ENCODE results near the gene TSPAN18. TPM values are rescaled to one million over a fixed set of nuclear protein-coding genes. Genes with fewer than 3 reads are reported as not detected.
"Not testable (repeated sequence)": the region's sequence is repeated elsewhere in the genome, so short reads cannot be mapped to it uniquely, and the experiment has no call there.

Gene TSPAN18
- total RNA-seq, 2 donors from 2014 or later, result 3.4 to 13.4 TPM

GRCh38 chr11:44870181-44870580 is 143.4 kb downstream of the TSPAN18 start:
- Histone ChIP-seq H3K27ac (no peak overlapping the region), H3K27me3 (no peaks in the 10 kb centered on the region), H3K4me1 (no peaks in the 10 kb centered on the region), H3K4me3 (no peak overlapping the region), H3K9ac (ENCODE audit: low read depth in 2 of 2, low read length in 2 of 2) (no peak overlapping the region), H3K9me3 (no peaks in the 10 kb centered on the region), H3K36me3 (no peaks in the 10 kb centered on the region)
- no peak for DNase-seq
- TF ChIP-seq, protein P1, sequence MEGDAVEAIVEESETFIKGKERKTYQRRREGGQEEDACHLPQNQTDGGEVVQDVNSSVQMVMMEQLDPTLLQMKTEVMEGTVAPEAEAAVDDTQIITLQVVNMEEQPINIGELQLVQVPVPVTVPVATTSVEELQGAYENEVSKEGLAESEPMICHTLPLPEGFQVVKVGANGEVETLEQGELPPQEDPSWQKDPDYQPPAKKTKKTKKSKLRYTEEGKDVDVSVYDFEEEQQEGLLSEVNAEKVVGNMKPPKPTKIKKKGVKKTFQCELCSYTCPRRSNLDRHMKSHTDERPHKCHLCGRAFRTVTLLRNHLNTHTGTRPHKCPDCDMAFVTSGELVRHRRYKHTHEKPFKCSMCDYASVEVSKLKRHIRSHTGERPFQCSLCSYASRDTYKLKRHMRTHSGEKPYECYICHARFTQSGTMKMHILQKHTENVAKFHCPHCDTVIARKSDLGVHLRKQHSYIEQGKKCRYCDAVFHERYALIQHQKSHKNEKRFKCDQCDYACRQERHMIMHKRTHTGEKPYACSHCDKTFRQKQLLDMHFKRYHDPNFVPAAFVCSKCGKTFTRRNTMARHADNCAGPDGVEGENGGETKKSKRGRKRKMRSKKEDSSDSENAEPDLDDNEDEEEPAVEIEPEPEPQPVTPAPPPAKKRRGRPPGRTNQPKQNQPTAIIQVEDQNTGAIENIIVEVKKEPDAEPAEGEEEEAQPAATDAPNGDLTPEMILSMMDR (IDR thresholded peaks at IDR 0.05), result no peak
- intact Hi-C loops (cut with DNase I), result no loop called here

GRCh38 chr11:44870615-44871176 is 143.9 kb downstream of the TSPAN18 start:
- H3K36me3 ChIP-seq, result no peaks in the 10 kb centered on the region
- H3K27ac ChIP-seq, result no peak overlapping the region
- no peak for DNase-seq
- H3K9me3 ChIP-seq, result no peaks in the 10 kb centered on the region
- TF ChIP-seq, protein P1 (IDR thresholded peaks at IDR 0.05), result no peak
- H3K9ac ChIP-seq (ENCODE audit: low read depth in 2 of 2, low read length in 2 of 2), result no peak overlapping the region
- H3K4me1 ChIP-seq, result no peaks in the 10 kb centered on the region
- no peaks in the 10 kb centered on the region for H3K27me3 ChIP-seq
- intact Hi-C loops (cut with DNase I), result no loop called here
- H3K4me3 ChIP-seq, result no peak overlapping the region

GRCh38 chr11:44871682-44872081 is 144.9 kb downstream of the TSPAN18 start:
- DNase-seq; H3K4me1 ChIP-seq; H3K36me3 ChIP-seq; H3K27ac ChIP-seq; H3K9ac ChIP-seq (ENCODE audit: low read depth in 2 of 2, low read length in 2 of 2); H3K27me3 ChIP-seq; H3K4me3 ChIP-seq; intact Hi-C loops (cut with DNase I); H3K9me3 ChIP-seq: not testable (repeated sequence)

- Histone ChIP-seq H3K27ac (no peak overlapping the region), H3K27me3 (no peaks in the 10 kb centered on the region), H3K36me3 (no peaks in the 10 kb centered on the region), H3K9ac (ENCODE audit: low read depth in 2 of 2, low read length in 2 of 2) (no peak overlapping the region), H3K4me1 (no peaks in the 10 kb centered on the region), H3K4me3 (no peak overlapping the region), H3K9me3 (no peaks in the 10 kb centered on the region)
- DNase-seq, result no peak
- TF ChIP-seq, protein P1 (IDR thresholded peaks at IDR 0.05), result no peak
- intact Hi-C loops (cut with DNase I), result no loop called here
Observed at GRCh38 chr11:44872556-44872955, 145.8 kb downstream of the TSPAN18 start.

DNA sequence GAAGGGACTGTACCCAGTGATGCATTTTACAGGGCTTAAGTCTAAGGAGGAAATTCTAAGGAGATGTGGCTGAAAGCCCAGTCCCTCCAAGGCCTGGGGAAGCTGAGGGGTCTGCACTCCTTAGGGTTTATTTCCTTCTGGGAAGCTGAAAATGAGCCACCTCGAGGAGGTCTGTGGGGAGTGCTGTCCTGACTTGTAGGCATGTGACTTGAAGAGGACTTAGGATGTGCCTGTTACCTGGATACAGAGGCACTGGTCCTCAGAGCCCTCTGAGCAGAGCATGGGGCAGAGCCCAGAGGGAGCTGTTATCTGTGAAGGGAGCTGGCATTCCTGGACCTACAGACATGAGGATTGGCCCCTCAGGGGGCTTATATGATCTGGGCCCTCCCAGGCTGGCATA is 146.8 kb downstream of the TSPAN18 start:
- Histone ChIP-seq H3K27ac (no peak overlapping the region), H3K4me3 (no peak overlapping the region), H3K9me3 (no peaks in the 10 kb centered on the region), H3K9ac (ENCODE audit: low read depth in 2 of 2, low read length in 2 of 2) (no peak overlapping the region), H3K27me3 (no peaks in the 10 kb centered on the region), H3K4me1 (no peaks in the 10 kb centered on the region), H3K36me3 (no peaks in the 10 kb centered on the region)
- DNase-seq, result no peak
- intact Hi-C loops (cut with DNase I), result no loop called here
- TF ChIP-seq, protein P1 (IDR thresholded peaks at IDR 0.05), result no peak

DNA sequence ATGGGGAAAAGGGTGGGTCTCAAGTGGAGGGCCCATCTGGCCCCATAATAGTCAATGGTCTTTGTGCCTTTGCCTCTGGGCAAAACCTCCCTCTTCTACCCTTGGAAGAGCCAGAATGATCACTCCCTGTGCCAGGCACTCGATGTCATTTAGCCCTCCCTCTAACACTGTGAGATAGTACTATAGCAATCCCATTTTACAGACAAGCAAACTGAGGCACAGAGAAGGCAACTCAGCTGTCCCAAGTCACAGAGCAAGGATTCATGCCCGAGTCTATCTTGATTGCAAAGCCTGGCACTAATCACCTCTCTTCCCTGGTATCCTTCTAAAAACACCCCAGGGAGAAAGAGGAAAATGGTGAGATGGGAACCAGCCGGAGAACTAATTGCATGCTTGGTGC is 147.5 kb downstream of the TSPAN18 start:
- TF ChIP-seq, protein P1 (IDR thresholded peaks at IDR 0.05), result no peak
- Histone ChIP-seq H3K9ac (ENCODE audit: low read depth in 2 of 2, low read length in 2 of 2) (no peak overlapping the region), H3K36me3 (no peaks in the 10 kb centered on the region), H3K27ac (no peak overlapping the region), H3K27me3 (no peaks in the 10 kb centered on the region), H3K9me3 (no peaks in the 10 kb centered on the region), H3K4me1 (no peaks in the 10 kb centered on the region), H3K4me3 (no peak overlapping the region)
- intact Hi-C loops (cut with DNase I), result no loop called here
- no peak for DNase-seq

Data from colonic mucosa (tissue), 4 donors.